ENCODE data around the gene NHSL2.

DNA sequence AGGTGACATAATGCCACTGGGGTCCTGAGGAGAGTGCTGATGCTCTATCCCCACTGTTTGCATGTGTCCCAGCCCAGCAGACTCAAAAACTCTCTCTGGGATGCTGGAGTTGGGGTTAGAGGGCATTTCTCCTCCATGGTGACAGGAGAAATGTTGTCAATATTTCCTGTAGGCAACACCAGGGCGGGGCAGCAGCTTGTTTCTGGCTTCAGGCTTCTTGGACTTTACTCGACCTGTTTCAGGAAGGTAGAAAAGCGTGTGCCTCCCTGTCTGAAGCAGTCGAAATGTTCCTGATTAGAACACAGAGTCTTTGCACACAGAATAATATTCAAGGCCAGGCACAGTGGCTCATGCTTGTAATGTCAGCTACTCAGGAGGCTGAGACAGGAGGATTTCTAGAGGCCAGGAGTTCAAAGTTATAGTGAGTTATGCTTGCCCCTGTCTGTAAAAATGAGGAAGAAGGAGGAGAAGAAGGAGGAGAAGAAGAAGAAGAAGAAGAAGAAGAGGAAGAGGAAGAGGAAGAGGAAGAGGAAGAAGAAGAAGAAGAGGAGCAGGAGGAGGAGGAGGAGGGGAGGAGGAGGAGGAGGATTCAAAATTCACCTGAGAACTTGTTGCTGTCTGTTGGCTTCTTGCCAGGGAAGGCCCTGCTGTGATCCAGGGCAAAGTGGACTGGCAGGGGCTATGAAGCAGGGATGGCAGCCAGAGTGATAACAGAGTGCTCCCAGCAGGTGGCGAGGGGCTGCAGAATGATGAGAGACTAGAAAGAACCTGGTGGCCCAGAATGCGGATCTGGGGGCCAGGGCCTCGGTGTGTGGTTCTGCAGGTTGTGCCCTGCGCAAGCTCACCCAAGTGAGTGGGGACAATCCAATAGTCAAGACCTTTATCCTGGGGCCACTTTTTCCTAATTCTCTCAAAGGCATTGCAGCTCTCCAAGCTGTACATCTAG is 138.1 kb downstream of the NHSL2 start:
- TF ChIP-seq, protein P1, sequence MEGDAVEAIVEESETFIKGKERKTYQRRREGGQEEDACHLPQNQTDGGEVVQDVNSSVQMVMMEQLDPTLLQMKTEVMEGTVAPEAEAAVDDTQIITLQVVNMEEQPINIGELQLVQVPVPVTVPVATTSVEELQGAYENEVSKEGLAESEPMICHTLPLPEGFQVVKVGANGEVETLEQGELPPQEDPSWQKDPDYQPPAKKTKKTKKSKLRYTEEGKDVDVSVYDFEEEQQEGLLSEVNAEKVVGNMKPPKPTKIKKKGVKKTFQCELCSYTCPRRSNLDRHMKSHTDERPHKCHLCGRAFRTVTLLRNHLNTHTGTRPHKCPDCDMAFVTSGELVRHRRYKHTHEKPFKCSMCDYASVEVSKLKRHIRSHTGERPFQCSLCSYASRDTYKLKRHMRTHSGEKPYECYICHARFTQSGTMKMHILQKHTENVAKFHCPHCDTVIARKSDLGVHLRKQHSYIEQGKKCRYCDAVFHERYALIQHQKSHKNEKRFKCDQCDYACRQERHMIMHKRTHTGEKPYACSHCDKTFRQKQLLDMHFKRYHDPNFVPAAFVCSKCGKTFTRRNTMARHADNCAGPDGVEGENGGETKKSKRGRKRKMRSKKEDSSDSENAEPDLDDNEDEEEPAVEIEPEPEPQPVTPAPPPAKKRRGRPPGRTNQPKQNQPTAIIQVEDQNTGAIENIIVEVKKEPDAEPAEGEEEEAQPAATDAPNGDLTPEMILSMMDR (conservative IDR thresholded peaks at IDR 0.05; ENCODE audit: low read length), result no peak
- TF ChIP-seq EZH2phosphoT487 (IDR thresholded peaks at IDR 0.05; ENCODE audit: borderline replicate concordance, low read depth, low read length), result no peak
